Ovary (tissue), 9 donors: ENCODE data around the gene ELK3. TPM values are rescaled to one million over a fixed set of nuclear protein-coding genes. Genes with fewer than 3 reads are reported as not detected.
A peak's percentile ranks its signal among the peaks of the same experiment; 100 is the strongest.

Source experiments
- DNase-seq, 5 donors: peaks; one replicate each; pipeline ENCODE4 v3.0.0-alpha.2; 2019 to 2020
- H3K27ac ChIP-seq, 2 donors: fragments of 200-600 bp; one replicate each; pipeline versions ENCODE4 v1.5.1 to v1.8.0; 2019 to 2022
- H3K27me3 ChIP-seq: fragments of 200-600 bp; one replicate; pipeline ENCODE4 v1.8.0; 2022
- H3K36me3 ChIP-seq: fragments of 200-600 bp; sonication (generic); one replicate; pipeline ENCODE4 v1.5.1; 2019
- H3K4me1 ChIP-seq: one replicate; pipeline ENCODE4 v1.8.1; 2013; ENCODE audit warnings: mild to moderate bottlenecking, moderate library complexity; ENCODE audit not compliant: insufficient read depth
- H3K4me3 ChIP-seq: fragments of 200-600 bp; sonication (generic); one replicate; pipeline ENCODE4 v1.5.1; 2017
- H3K9me3 ChIP-seq, 2 donors: fragments of 200-600 bp in 1 of 2; sonication (generic) in 1 of 2; one replicate each; pipeline versions ENCODE4 v1.5.1 to v1.8.1; 2013 to 2019; ENCODE audit warnings: mild to moderate bottlenecking in 1 of 2, moderate library complexity in 1 of 2
- CTCF ChIP-seq, 3 donors: fragments of 450-650 bp in 2 of 3; fragments of 200-600 bp in 1 of 3; IDR thresholded peaks; one replicate each; pipeline versions ENCODE4 v1.5.1 to v1.8.0; 2016 to 2022; ENCODE audit warnings: antibody characterized with exemption in 3 of 3, mild to moderate bottlenecking in 1 of 3
- EP300 ChIP-seq: sonication (generic); formaldehyde crosslinking; IDR thresholded peaks from one replicate; pipeline ENCODE4 v1.6.1; 2017; ENCODE audit warnings: antibody characterized with exemption
- POLR2A ChIP-seq: fragments of 450-650 bp; IDR thresholded peaks from one replicate; pipeline ENCODE4 v1.6.1; 2017; ENCODE audit warnings: antibody characterized with exemption, mild to moderate bottlenecking, moderate library complexity
- WGBS, 3 donors: extraction: QIAGEN DNeasy Blood & Tissue Kit in 1 of 3; methylation state at CpG; one replicate each; pipeline versions ENCODE4 v1.1.5 to v1.1.7; 2013 to 2017; 5-methylcytosine and 5-hydroxymethylcytosine counted together
- intact Hi-C, 4 donors: fragments of 100-400 bp; cut with DNase I; formaldehyde crosslinking; loops; one replicate each; pipeline versions ENCODE4 v1.11.0 to v1.15.1; 2022 to 2023
- polyA plus RNA-seq, 2 donors: library from polyadenylated mRNA; stranded (reverse); fragments of 200-250 nt in 1 of 2; fragments of 350-450 nt in 1 of 2; fragmentation: Illumina TruSeq in 1 of 2; extraction: RNeasy Lipid Tissue Mini Kit (QIAGEN cat#74804) in 1 of 2; gene quantifications; one replicate each; pipeline ENCODE4 v1.2.3, GENCODE V29; 2013 to 2014
- total RNA-seq, 7 donors: library from RNA; depleted of rRNA in 2 of 7; stranded (reverse); fragments of >200 nt in 2 of 7; fragmentation: NEBNext Ultra II Directional in 3 of 7; extraction: Animal tissue kit (Norgen Biotek cat#: 25700) in 3 of 7; gene quantifications; one replicate each; pipeline versions ENCODE4 v1.1.0 to v1.2.4, GENCODE V29; 2016 to 2023
- donor health status: DM: no; HTN: no; CAD: no; lungs with moderate emphysema.
- donor health status: DM: no; HTN: no; CAD: no.
- donor health status: Bipolar disorder and iron deficiency.
- donor health status: DM: yes; HTN: yes; CAD: no.
- donor health status: DM: no; HTN: no; CAD: no.
- donor health status: DM: yes; HTN: yes; CAD: no.

Gene ELK3
- total and polyA plus RNA-seq, 9 donors: 11.5 to 25.9 (median 15.6) TPM

- H3K36me3 ChIP-seq: no peaks in the 10 kb centered on the region
- TF ChIP-seq POLR2A (no peak), CTCF (IDR thresholded peaks at IDR 0.05) (no peak)
- no peaks in the 10 kb centered on the region for H3K27me3 ChIP-seq
- H3K9me3 ChIP-seq: no peaks in the 10 kb centered on the region
- no peak for DNase-seq
- 68 to 73% (median 69%) methylated on average over 11 of the region's 11 CpGs for WGBS, 3 donors
- no peak overlapping the region for H3K4me3 ChIP-seq
- H3K4me1 ChIP-seq: peaks cover 7% of the 10 kb centered on the region
- H3K27ac ChIP-seq: no peak overlapping the region
- intact Hi-C loops: no loop called here
Measured at GRCh38 chr12:96240656-96241055, 46.5 kb downstream of the ELK3 start.

- intact Hi-C loops: no loop called here
- no peak for TF ChIP-seq CTCF (IDR thresholded peaks at IDR 0.05)
- TF ChIP-seq EP300: no peak
- no peak for TF ChIP-seq POLR2A
- no peaks in the 10 kb centered on the region for H3K36me3 ChIP-seq
- no peak overlapping the region for H3K27ac ChIP-seq
- 67 to 91% (median 88%) methylated on average over 4 of the region's 4 CpGs for whole genome bisulfite sequencing, 3 donors
- no peaks in the 10 kb centered on the region for H3K9me3 ChIP-seq
- H3K4me1 ChIP-seq: peaks cover 7% of the 10 kb centered on the region
- no peak overlapping the region for H3K4me3 ChIP-seq
- no peaks in the 10 kb centered on the region for H3K27me3 ChIP-seq
- DNase-seq: no peak
Measured at GRCh38 chr12:96241431-96241830, 47.3 kb downstream of the ELK3 start.

GRCh38 chr12:96241846-96242256, 47.7 kb downstream of the ELK3 start:
- no peaks in the 10 kb centered on the region for H3K36me3 ChIP-seq
- DNase-seq: no peak
- H3K4me1 ChIP-seq: peaks cover 7% of the 10 kb centered on the region
- no peaks in the 10 kb centered on the region for H3K9me3 ChIP-seq
- TF ChIP-seq CTCF (IDR thresholded peaks at IDR 0.05) (no peak), EP300 (peak; percentile 52), POLR2A (no peak)
- intact Hi-C loops: no loop called here
- WGBS, 3 donors: 67 to 81% (median 76%) methylated on average over 9 of the region's 9 CpGs
- H3K4me3 ChIP-seq: no peak overlapping the region
- no peaks in the 10 kb centered on the region for H3K27me3 ChIP-seq
- no peak overlapping the region for H3K27ac ChIP-seq

GRCh38 chr12:96242597-96242996, 48.4 kb downstream of the ELK3 start:
- Histone ChIP-seq H3K27ac (no peak overlapping the region), H3K4me3 (no peak overlapping the region), H3K4me1 (peaks cover 2% of the 10 kb centered on the region), H3K36me3 (no peaks in the 10 kb centered on the region), H3K9me3 (no peaks in the 10 kb centered on the region), H3K27me3 (no peaks in the 10 kb centered on the region)
- 76 to 77% (median 77%) methylated on average over 12 of the region's 12 CpGs for WGBS, 3 donors
- intact Hi-C loops: no loop called here
- no peak for TF ChIP-seq POLR2A
- no peak for TF ChIP-seq EP300
- no peak for TF ChIP-seq CTCF (IDR thresholded peaks at IDR 0.05)
- no peak for DNase-seq

GRCh38 chr12:96244826-96245225, 50.7 kb downstream of the ELK3 start:
- DNase-seq: peak in 1 of 5 donors; percentile 14
- no peaks in the 10 kb centered on the region for H3K4me1 ChIP-seq

More at GRCh38 chr12:96244826-96245225, 50.7 kb downstream of the ELK3 start:
- Histone ChIP-seq H3K27ac (no peak overlapping the region), H3K4me3 (no peak overlapping the region), H3K9me3 (no peaks in the 10 kb centered on the region), H3K36me3 (no peaks in the 10 kb centered on the region), H3K27me3 (no peaks in the 10 kb centered on the region)
- intact Hi-C loops: no loop called here
- TF ChIP-seq CTCF (IDR thresholded peaks at IDR 0.05) (no peak), POLR2A (no peak), EP300 (no peak)
- WGBS, 3 donors: 59 to 66% (median 59%) methylated on average over 13 of the region's 13 CpGs
